LHCN-M2 (cell line): Measurements from ENCODE around the gene ZC3H12C. TPM values are rescaled to one million over a fixed set of nuclear protein-coding genes. Genes with fewer than 3 reads are reported as not detected.
"Not testable (repeated sequence)": the region's sequence is repeated elsewhere in the genome, so short reads cannot be mapped to it uniquely, and the experiment has no call there.

Experiments
- DNase-seq: peaks from one replicate; pipeline ENCODE4 v3.0.0-alpha.2; 2012; ENCODE audit warnings: low read depth
- total RNA-seq: library from RNA; depleted of rRNA; stranded (reverse); fragments of >200 nt; gene quantifications from 2 replicates; pipeline ENCODE4 v1.2.3, GENCODE V29; 2014

Gene ZC3H12C
- total RNA-seq, 1 experiment from 2014 or later: 13.4 TPM

DNA sequence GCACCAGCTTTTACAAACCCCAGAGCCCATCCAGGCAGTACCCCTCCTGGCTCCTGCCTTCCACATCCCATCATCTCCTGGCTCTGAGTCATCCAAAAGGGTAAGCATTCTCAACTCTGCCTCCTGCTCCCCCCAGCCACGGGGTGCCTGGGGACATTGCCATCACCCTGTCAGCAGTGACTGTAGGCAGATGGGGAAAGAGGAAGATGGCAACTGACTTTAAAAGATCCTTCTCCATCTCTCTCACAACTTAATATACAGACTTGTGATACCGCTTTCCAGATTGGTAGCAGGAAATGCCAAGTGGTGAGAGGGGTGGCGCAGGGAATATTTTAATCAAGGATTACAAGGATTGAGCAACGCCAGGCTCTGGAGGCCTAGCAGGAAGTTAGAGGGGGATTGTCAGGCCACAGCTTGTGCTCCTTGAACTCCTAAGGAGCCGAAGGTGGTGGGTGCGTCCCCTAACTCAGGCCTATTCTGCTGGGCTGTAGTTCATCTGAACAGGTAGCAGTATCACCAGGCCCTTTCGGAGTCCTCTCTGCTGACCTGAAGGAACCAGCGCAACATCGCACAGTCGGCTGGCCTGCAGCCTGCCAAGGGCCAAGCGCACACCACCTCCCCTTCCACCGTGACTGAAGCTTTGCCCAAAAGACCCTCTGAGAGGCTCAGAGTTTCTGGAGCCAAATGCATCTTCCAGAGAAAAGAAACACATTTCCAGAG lies 83.3 kb downstream of the ZC3H12C start:
- no peak for DNase-seq

DNA sequence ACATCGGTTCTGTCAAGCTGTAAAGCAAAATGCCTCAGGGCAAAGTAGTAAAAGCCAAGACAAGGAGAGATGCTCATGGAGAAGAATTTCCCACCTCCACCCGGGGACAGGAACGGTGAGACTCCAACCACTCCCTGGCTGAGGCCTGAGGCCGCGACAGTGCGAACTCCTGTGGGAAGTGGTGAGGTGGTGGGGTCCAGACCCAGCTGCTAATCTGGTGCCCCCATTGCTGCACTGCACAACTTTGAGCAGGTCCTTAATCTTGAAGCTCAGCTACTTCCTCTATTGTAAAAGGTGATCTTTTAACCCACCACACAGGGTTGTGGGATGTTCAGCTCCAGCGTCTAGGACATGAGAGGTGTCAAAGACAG lies 83.9 kb downstream of the ZC3H12C start:
- no peak for DNase-seq

DNA sequence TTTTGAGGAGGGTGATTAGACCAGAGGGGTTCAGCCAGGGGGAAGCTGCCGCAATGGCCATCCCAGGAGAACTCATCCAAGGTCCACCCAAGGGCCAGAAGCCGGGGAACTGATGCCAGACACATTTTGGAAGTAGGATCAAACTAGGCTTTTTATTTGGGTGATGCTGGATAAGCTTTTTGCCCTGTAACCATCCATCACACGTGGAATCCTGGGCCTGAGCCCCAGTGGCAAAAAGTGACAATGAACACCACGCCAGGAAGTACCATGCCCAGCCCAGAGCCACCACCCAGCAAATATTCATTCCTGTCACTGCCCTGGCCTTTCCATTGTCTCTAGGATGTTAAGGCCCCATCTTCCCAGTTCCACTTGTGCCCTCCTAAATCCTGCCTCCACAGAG lies 85.9 kb downstream of the ZC3H12C start:
- no peak for DNase-seq

DNA sequence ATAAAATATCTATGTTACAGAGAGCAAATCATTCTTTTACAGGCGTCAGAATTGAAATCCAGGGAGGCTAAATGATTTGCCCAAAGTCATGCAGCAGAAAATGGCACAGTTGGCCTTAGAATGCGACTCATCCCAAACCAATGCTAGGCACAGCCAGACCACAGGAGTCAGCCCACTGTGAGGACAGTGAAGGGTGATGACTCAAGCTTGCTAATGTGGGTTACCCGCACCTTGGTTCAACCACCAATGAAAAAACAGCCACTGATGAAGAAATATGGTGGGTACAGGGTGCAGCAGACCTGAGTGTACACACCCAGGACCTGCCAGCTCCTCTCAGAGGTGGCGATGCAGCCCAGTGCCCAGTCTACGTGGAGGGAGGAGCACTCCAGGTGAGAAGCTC lies 89.7 kb downstream of the ZC3H12C start:
- peak; percentile 89 for DNase-seq

DNA sequence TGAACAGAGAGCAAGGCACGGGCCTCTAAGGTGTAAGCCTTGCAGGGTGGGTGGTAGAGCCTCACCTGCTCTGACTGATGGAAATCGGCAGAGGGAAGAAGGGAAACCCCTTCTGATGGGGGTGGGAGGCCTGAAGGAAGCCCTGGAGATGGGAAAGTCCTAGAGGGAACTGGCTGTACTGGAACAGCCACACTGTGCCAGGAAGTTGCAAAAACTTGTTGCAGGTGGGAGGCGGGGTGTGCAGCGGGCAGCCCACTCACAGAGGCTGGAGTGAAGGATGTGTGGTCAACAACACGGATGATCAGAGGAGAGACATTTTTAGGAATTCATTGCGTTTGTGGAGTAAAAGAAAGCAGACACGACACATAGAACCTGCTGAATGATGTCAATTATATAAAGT lies 91.3 kb downstream of the ZC3H12C start:
- DNase-seq: no peak

DNA sequence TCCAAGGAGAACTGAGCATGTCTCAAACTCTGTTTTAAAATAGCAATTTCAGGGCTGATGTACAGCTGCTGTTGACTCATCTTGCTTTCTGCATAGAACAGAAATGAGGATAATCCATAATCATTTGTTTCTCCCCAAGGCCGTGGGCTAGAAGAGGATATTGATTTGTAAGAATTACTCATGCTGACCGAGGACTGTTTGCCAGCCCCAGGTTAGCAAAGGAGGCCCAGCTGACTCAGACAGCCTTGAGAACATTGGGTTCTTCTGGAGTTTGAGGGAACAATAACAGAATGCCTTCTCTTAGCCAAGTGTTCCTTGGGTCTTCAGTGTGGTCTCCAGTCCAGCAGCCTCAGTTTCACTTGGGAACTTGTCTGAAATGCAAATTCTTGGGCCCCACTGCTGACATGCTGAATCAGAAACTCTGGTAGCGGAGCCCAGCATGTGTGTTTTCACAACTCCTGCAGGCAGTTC lies 92.0 kb downstream of the ZC3H12C start:
- DNase-seq: peak; percentile 90

DNA sequence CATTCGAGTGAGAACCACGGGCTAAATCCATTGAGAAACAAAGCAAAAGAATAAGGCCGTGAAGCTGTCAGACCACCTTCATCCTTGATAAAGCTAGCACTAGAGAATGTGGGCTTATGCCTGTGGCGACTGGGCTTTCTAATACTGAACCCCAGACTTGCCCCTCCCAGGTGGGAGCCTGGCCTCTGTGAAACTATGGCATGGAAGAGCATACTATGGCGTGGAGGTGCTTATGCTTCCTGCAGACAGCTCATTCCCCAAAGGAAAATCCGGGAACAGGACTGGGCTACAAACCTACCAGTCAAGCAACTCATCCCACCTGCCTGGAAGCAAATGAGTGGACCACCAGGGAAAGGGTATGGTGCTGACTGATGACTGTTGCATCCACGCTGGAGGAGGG lies 92.4 kb downstream of the ZC3H12C start:
- DNase-seq: no peak

DNA sequence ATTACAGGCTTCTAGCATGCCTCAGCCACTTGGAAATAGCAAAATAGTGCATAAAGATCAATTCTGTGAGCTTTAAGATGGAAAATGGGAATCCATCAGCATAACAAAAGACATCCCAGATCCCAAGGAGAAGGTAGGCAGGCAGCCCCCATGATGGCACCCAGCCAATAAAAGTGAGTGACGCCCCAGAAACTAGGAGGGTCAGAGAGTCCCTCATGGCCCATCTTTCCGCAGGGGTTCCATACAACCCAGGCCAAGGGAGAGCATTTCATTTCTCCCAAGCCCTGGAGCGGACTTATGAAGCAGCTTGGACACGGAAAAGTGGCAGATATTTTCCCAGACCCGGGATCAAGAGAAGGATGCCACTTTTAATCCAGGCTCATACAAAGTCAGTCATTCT lies 93.3 kb downstream of the ZC3H12C start:
- no peak for DNase-seq

DNA sequence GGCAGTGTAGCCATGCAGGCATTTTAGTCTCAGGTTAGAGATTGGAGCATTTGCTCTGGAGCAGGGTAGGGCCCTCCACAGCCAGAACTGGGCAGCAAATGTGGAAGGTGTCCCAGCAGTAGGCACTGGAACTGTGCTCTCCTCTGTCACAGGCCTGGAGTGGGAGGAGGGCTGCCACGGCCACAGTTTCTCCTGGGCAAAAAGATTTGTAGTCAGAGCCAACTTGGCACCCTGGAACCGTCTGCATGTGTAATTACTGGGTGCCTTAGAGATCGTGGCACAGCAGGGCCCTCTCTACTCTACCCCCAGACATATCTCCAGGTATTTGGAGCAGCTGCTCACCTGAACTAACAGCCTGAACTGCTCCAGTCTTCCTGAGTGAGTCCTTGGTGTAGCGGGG lies 93.7 kb downstream of the ZC3H12C start:
- DNase-seq: no peak

DNA sequence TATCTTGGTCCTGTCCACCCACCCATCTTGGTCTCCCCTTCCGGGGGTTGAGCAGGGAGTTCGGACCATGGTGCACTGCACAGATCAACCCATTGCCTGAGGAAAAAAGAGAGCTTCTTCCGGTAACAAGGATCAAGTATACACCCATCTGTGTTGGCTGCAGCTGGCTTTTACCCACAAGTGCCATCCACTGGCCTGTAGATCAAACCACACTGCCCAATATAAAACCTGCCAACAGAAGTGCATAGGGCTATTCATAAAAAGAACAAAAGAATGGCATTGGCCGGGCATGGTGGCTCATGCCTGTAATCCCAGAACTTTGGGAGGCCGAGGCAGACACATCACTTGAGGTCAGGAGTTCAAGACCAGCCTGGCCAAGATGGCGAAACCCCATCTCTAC lies 94.5 kb downstream of the ZC3H12C start:
- peak; percentile 59 for DNase-seq

DNA sequence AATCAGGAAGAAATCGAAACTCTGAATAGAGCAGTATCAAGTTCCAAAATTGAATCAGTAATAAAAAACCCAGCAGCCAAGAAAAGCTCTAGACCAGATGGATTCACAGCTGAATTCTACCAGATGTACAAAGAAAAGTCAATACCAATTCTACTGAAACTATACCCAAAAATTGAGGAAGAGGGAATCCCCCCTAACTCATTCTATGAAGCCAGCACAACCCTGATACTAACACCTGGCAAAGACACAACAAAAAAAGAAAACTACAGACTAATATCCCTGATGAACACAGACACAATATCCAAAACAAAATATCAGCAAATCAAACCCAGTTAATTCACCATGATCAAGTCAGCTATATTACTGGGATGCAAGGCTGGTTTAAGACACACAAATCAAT lies 97.7 kb downstream of the ZC3H12C start:
- DNase-seq: no peak

DNA sequence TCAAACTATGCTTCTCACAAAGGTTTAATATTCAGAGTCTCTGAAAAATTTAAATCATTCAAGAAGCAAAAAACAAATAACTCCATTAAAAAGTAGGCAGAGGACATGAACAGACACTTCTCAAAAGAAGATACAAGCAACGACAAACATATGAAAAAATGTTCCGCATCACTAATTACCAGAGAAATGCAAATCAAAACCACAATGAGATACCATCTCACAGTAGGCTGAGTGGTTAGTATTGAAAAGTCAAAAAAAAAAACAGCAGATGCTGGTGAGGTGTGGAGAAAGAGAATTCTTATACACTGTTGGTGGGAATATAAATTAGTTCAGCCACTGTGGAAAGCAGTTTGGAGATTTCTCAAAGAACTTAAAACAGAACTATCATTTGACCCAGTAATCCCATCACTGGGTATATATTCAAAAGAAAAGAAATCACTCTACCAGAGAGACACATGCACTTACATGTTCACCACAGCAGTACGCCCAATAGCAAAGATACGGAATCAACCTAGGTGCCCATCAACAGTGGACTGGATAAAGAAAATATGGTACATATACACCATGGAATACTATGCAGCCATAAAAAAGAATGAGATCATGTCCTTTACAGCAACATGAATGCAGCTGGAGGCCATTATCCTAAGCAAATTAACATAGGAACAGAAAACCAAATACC lies 99.6 kb downstream of the ZC3H12C start:
- not testable (repeated sequence) for DNase-seq

DNA sequence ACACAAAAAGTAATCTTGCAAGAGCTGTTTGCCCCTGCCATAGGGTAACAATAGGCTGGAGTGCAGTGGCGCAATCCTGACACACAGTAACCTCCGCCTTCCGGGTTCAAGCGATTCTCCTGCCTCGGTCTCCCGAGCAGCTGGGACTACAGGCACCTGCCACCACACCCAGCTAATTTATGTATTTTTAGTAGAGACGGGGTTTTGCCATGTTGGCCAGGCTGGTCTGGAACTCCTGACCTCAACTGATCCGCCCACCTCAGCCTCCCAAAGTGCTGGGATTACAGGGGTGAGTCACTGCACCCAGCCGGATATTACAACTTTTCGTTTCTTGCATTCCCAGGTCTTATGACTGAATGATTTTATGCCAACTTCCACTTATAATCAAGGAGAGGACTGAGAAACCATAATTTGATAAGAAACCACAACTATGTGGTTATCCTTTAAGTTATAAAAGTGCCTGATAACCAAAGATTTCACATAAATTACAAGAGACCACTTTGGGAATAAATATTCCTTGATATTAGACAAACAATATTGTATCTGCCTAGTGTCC lies 101.1 kb downstream of the ZC3H12C start:
- DNase-seq: peak; percentile 87

DNA sequence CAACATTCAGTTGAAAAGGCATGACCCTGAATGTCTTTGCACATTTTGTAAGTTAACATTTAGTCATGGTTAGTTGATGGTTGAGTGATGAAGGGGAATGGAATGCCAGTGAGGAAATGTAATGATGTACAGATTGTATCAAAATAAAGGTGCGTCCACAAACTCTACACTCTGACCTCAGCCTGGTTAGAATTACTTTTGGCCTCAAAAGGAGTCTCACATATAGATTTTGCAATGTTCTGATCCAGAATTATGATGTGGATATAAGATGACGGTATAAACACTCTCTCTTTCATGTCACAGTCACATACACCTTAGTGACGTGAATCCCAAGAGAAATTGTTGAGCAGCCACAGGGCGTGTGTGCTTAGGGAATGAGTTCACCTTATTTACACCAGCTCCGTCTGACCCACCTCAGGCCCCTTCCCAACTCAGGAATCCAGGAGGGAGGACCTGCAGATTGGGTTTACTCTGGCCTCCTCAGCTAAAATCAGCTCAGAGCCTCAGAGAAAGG lies 103.1 kb downstream of the ZC3H12C start:
- peak; percentile 90 for DNase-seq

DNA sequence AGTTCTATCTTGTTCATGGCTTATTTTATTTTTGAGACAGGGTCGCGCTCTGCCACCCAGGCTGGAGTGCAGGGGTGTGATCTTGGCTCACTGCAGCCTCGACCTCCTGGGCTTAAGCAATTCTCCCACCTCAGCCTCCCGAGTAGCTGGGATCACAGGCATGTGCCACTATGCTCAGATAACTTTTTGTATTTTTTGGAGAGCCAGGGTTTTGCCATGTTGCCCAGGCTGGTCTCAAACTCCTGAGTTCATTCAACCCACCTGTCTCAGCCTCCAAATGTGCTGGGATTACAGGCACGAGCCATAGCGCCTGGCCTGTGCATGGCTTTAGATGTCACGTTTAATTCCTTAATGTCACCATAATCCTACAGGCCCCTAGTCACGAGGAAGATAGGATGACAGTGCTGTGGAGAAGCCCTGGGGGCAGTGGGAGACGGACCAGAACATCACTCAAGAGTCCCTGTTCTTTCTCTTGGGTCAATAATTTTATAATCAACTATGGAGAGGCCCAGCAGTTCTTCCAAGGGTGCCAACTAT lies 103.8 kb downstream of the ZC3H12C start:
- no peak for DNase-seq

DNA sequence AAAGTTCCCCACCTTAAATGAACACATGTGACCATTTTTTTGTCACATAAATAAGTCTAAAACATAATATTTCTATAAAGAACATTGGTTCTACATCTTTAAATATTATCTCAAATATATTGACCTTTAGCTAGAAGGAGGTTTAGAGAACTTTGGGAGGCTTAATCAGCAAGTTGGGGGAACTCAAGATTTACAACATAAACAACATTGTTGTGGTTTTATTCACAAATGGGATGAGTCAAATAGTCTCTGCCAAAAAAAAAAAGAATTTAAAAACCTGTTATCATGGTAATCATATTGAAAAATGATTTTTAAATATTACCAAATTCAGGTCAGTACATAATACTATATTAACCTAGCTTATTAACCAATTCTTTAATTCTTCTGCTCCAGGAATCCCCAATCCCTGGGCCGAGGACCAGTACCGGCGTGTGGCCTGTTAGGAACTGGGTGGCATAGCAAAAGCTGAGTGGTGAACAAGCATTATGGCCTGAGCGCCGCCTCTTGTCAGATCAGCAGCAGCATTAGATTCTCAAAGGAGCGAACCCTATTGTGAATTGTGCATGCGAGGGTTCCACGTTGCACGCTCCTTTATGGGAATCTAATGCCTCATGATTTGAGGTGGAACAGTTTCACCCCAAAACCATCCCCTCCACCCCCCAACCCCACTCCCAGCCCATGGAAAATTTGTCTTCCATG lies 105.0 kb downstream of the ZC3H12C start:
- DNase-seq: peak; percentile 62

DNA sequence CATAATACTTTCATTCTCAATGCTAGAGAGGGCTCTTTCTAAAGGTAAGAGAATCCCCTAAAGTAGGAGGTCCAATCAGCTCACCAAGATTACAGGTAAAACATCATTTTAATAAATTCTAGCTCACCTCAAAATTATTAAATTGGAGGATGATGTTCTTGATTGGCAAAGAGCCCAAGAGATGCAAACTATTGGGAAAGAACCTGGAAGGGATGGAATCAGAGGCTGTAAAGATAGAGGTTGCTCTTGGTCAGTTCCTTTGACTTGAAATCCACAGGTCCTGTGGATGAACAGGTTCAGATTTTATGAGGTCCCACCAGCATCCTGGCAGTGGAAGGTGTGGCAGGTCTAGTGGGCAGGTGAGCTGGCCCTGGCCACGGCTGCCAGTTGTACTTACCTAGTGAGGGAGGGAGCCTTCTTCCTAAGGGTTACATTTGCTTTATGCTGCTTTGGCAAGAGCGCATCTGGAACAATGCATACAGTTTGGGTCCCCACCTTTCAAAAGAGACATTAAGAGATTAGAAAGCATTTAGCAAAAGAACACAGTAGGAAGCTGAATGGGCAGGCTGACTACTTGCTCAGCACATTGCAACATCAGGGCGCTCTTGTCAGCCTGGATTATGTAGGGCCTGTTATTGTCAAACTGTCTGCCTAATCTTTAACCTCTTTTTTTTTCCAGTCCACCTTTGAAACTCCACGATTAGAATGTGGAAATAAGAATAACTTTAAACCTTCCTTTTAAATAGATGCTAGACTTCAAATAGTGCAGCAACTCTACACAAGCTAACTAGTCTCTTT lies 106.2 kb downstream of the ZC3H12C start:
- DNase-seq: no peak

DNA sequence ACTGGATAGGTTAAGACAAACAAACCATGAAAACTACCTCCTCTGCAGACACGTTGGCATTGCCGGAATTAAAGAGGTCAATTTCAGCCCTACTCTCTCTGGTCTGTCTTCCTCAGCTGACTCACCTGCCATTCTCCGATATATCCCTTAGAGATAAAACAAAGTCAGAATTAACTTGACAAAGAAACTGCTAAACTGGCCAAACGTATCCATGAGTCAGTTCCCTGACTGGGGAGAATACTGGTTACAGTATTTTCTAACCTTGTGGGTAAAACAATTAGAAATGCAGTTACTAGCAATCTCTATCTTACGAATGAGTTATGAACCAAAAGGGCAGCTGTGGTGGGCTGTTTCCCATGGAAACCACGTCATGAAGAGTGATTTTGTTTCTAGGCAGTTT lies 107.0 kb downstream of the ZC3H12C start:
- DNase-seq: peak; percentile 49

DNA sequence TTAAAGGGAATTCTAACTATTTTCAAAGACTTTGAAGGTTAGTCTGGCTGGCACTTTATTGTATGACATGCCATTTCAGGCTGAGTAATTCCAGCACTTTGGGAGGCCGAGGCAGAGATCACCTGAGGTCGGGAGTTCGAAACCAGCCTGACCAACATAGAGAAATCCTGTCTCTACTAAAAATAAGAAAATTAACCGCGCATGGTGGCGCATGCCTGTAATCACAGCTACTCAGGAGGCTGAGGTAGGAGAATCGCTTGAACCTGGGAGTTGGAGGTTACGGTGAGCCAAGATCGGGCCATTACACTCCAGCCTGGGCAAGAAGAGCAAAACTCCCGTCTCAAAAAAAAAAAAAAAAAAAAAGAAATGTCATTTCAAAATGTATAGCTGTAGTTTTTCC lies 107.6 kb downstream of the ZC3H12C start:
- DNase-seq: no peak

DNA sequence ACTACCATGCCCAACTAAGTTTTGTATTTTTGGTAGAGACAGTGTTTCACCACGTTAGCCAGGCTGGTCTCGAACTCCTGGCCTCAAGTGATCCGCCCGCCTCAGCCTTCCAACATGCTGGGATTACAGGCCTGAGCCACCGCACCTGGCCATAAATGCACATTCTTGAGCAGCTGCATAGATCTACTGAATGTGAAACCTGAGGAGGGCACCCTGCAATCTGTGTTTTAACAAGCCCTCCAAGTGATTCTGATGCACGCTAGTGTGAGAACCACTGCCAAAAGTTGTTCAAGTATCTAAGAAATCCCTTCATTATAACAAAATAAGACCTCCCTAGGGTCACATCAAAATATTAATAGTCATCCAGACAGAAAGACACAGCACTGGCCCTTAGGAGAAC lies 113.9 kb downstream of the ZC3H12C start:
- no peak for DNase-seq

DNA sequence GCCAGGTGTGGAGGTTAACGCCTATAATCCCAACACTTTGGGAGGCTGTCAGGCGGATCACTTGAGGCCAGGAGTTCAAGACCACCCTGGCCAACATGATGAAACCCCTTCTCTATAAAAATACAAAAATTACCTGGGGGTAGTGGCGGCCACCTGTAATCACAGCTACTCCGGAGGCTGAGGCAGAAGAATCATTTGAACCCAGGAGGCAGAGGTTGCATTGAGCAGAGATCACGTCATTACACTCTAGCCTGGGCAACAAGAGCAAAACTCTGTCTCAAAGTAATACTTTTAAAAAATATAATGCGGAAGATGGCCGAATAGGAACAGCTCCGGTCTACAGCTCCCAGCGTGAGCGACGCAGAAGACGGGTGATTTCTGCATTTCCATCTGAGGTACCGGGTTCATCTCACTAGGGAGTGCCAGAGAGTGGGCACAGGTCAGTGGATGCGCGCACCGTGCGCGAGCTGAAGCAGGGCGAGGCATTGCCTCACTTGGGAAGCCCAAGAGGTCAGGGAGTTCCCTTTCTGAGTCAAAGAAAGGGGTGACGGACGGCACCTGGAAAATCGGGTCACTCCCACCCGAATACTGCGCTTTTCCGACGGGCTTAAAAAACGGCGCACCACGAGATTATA lies 115.6 kb downstream of the ZC3H12C start:
- DNase-seq: not testable (repeated sequence)
